ENCODE measurements around the gene TICRR.

Gene TICRR

DNA sequence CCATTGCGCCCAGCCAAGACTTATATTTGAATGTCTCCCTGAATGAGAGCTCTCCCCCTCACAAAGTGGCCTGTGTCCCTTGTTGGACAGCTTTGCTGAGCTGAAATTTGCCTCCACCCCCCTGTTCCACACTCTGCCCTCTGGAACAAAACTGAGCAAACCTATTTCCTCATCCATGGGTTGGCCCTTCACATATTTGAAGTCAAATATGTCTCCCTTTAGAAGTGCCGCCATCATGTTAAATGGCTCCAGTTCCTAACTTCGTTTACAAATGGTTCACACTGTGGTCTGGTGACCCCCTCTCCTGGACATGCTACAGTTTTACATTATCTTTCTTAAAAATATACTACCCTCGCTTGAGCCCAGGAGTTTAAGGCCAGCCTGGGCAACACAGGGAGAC is 99.3 kb downstream of the TICRR start:
- no peak for DNase-seq

DNA sequence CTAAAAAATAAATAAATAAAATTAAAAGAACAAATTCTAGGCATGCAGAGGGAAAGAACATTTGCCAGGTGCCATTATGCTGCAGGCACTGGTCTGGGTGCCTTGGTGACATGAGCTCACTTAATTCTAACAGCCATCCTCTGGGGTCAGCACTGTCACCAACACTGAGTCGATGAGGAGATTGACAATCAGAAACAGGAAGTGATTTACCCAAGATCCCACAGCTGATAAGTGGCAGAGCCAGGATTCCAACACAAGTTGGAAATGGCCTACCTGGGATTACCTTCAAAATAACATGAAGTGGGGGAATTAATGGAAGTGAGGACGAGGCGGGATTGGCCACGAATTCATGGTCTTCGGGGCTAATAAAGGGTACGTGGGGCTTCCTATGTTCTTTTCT is 100.3 kb downstream of the TICRR start:
- DNase-seq = no peak

GRCh38 chr15:89677381-89677780 is 102.1 kb downstream of the TICRR start:
- DNase-seq = no peak

Measured in T-helper 2 cell (primary cell).